T1000 (cell line): ENCODE data around the gene NRIP1.
"Not testable (repeated sequence)": the region's sequence is repeated elsewhere in the genome, so short reads cannot be mapped to it uniquely, and the experiment has no call there.

ENCODE experiments used
- DNase-seq: peaks from one replicate; lab custom pipeline; 2025; ENCODE audit warnings: mixed read lengths; lab: John Stamatoyannopoulos, UW

The NRIP1 gene

DNA sequence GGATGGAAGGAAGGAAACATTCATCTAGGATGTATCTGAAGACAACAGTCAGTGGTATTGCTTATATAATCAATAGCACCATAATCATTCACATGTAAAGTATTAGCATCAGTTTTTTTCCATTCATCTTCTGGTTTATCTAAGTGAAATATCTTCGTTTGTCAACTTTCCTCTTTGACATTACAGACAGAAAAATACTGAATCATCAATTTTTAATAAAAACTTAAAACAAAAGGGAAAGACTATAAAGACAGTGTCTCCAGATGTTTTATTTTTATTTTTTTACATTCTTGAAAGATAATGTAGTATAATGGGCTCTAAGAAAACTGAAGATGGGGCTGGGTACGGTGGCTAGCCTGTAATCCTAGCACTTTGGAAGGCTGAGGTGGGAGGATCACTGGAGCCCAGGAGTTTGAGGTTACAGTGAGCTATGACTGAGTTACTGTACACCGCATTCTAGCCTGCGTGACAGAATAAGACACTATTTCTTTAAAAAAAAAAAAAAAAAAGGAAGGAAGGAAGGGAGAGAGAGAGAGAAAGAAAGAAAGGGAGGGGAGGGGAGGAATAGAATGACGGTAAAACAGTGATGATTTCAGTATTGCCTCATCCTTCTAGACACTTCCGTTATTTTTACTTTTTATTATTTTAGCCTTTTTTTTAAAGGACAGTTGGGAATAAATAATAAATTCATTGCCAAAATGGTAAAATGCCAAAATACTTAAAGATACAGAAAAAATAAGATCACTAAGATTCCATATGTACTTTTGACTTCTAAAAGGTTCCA is 89.5 kb downstream of the NRIP1 start:
- no peak for DNase-seq

DNA sequence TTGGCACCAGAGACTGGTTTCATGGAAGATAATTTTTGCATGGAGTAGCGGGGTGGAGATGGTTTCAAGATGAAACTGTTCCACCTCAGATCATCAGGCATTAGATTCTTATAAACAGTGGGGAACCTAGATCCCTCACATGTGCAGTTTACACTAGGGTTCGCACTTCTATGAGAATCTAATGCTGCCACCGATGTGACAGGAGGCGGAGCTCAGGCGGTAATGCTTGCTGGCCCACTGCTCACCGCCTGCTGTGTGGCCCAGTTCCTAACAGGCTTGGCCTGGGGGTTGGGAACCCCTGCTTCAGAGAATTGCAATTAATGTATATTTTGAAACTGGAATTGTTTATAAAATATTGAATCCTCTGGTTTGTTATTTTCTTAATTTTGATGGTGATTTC is 92.1 kb downstream of the NRIP1 start:
- DNase-seq, result no peak

DNA sequence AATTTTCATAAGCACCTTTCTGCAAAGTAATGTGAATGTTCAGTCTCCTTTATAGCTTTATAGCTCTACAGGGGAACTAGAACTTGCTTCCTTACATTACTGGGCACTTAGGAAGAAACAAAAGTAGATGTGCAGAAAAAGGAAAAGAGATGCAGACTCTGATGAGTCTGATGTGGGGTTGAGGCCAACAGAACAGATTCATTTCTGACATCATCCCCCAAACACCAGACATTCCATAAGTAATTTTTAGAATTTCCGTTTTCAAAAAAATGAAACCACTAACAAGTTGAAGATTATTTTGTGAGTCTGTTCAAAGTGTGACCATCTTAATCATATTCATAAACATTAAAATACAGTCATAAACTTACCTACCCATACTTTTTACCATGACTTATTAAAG is 96.0 kb downstream of the NRIP1 start:
- DNase-seq, result no peak

DNA sequence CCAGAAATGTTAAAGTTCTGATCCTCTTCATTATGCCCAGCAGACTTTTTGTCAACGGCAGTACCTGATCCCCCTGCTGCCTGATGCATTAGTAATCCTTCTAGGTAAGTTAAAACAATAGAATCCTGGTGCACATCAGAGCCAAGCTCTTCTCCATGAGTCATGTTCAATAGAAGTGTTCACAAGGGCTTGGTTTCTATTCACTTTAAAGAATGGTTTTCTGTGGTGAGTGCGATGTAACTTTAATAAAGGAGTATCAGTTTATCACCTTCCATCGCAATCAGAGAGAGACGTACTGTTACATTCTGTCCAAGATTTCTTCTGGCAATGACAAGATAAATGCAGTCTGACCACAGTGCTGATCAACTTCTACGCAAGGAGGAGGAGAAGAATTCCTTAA is 96.8 kb downstream of the NRIP1 start:
- DNase-seq, result no peak

DNA sequence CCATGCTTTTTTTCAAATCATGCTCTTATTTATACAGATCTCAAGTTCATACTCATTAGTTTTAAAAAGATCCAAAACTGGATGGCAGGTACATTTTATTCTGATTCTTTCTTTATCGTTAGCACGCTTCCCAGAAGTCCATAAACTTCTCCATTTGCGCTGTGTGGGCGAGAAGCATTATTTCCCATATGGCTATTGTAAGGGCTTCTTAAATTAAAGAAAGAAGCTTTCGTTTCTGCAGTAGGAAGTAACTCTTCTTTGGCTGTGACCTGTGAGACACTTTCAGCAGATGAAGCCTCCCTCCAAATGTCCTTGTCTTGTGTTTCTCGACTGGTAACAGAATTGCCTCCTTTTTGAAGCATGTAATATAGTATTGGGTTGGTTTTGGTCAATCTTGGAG is 100.2 kb downstream of the NRIP1 start:
- DNase-seq, result no peak

DNA sequence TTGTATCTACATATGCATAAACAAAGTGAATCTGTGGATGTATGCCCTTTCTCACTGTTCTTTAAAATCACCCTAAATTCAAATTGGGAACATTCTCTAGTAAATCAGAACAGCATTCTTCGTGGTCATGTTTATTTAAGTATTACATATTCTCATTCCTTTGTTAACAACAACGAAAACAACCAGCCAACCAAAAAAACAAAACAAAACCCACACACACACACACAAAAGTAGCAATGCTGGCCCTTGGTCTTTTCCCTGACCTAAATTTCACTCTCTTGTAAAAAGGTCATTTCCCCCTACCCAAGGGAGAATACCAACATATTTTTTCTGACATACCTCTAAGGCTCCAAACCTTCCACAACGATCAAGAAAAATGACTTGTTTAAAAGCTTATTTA is 102.6 kb downstream of the NRIP1 start:
- no peak for DNase-seq

DNA sequence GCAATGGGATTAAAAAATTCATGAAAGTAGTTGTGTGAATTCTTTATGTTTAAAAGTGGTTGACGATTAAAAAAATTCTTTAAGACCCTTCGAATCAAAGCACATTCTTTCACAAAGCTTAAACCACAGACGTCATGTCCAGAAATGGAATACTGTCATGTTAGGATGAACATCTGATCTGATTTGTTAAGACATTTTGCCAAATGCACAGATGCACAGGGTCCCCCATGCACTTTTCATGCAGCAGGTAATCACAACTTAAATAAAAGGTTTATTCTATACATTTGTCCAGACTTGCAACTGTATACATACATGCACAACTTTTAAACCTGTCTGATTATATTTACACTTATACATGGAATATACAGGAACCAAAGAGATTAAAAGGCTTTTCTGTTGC is 103.3 kb downstream of the NRIP1 start:
- DNase-seq, result no peak

DNA sequence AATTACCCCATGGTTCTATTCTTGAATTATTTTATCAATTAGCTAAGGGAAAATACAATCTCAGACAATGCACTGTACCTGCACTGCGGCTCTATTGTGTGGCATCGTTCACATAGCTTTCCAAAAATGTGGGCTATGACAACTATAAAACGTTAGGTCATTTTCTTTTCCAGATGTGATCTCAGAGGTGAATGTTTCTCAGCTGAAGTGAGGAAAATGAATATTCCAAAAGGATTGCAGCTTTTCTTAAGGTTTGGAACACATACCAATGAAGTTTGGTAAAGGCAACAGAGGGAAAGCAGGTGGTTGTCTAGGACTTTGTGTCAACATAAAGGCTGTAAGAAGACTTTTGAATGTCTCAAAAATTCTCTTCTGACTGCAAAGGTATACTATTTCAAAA is 105.5 kb downstream of the NRIP1 start:
- no peak for DNase-seq

DNA sequence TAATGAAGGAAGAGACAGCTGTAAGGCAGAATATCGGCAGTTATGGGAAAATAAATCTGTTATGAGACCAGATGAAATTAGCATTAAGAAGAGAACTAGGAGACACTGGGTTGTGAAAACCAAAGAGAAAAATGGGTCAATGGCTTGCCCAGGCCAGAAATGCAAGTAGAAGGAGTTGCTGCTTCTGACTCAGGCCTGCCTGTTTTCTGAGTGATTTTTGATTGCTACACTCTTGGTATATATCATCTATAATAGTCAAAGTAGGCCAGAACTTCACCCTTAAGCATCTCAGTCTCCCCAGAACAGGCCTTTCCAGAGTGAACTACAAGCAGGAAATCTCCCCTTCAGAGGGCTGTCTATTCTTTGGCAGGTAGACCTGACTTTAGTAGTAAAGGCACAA is 107.0 kb downstream of the NRIP1 start:
- no peak for DNase-seq

DNA sequence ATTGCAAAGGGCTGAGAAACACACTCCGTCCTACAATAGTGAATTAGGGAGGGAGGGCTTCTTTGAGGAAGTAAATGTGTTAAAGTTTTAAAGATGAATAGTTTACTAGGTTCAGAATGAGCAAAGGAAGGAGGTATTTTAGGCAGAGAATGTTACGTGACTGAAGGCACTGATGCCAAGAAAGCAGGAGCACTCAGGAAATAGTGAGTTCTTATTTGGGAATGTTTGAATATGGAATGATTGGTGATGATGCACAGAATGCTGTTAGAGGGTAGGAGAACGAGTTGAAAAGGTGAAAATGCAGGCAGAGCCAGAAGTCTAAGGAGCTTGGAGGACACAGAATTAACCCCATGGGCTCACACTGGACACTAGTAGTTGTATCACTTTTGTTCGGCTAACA is 108.0 kb downstream of the NRIP1 start:
- DNase-seq, result no peak

DNA sequence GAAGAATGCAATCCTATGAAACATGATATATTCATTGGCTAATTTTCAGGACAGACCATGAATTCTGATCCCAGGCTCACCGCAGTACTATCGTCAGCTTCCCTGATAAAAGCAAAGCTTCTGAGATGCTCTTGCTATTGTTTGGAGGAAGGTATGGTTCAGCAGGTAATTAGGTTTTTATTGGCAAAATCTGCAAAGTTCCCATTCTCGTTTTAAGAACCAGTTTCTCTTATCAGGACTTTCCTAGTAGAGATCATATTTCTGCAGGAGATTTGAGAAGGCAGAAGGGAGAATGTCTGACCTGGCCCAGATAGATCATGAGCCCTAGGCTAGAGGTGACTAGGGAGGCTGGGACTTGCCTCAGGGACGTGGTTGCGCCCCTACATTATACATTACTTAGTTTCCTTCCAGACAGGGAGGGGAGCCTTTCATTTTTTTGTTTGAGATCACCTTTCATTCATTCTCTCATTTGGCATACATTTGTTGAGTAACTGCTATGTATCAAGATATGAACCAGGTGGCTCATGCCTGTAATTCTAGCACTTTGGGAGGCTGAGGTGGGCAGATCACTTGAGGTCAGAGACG is 108.8 kb downstream of the NRIP1 start:
- no peak for DNase-seq

DNA sequence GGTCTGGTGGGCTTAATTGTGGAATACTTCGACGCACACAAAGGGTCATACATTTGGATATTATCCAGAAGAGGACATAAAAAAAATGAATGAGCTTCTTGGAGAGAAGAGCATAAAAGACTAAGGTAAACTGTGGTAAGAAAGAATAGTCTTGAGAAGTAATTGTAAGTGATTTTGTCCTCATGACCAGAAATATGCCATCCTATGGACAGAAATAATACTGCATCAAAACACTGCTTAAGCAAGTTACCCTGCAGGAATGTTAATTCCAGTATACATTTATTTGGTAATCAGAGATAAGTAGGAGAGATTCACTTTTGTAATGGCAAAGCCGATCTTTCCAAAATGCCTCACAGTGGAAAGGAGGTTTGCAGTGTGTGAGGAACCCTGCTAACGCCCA is 111.9 kb downstream of the NRIP1 start:
- no peak for DNase-seq

DNA sequence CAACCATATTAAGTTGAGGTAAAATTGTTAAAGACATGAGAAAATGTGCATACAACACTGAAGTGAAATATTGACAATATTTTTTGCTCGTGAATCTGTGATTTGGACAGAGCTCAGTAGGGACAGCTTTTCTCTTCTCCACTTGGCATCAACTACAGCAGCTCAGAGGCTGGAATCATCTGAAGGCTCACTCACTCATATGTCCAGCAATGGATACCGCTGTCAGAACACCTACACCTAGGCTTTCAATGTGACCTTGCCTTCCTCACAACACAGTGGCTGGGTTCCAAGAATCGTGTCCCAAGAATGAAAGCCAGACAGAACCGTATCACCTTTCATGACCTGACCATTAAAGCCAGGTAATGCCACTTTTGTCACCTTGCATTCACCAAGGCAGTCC is 115.2 kb downstream of the NRIP1 start:
- DNase-seq, result no peak

DNA sequence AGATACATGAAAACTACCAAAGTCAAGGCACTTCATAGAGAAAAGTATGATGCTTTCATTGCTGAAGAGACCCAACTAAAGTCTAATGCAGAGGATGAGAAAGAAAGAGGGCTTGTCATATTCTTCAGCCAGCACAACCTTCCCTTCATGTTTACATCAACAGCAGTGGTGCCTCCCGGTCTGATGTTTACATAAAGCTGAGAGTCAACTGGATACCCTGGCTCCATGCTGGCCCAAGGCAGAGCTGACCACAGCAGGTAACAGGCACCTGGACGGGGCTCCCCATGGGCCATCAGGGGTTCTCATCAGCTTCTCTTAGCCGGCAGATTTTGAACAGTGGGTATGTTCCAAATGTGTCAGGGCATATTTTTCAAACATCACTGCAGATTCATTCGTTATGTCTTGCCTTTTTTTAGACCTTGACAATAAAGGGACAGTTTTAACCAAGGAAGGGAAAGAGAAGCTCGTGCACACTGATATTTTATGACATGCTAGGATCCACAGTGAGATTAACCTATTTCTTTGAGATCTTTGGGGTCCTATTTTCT is 117.1 kb downstream of the NRIP1 start:
- no peak for DNase-seq

DNA sequence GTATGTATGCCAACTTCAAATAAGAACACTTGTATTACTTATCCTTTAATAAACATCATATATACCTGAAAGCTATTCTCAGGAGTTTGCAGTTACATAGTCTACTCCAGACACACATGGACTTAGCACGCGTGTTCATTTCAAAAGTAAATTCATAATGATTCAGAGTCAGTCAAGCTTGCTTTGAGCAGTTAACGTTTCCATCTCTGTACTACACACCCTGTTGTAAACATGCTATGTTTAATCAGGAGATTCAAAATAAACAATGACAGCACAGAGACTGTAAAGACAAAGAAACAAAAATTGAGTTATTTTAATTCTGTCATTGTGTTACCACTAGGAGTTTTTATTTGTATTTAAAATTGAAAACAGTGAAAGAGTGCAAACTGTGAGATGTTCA is 119.6 kb downstream of the NRIP1 start:
- DNase-seq, result no peak

DNA sequence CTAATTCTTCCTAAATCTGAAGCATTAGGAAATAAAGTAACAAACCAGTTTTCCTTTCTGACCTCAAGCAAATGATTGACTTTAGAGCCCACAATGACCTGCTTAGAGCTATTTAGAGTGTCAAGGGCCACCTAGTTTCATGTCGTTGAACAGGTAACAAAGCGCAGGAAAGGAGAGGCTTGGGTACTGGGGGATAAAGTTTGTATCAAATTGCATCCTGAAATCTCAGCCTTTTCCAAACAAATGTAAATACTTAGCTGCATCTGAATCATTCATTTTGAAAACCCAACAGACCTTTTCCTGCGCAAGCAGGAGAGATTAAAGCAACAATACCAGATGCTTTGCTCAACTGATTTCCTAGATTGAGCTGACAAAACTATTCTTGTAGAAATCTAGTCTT is 121.2 kb downstream of the NRIP1 start:
- no peak for DNase-seq

DNA sequence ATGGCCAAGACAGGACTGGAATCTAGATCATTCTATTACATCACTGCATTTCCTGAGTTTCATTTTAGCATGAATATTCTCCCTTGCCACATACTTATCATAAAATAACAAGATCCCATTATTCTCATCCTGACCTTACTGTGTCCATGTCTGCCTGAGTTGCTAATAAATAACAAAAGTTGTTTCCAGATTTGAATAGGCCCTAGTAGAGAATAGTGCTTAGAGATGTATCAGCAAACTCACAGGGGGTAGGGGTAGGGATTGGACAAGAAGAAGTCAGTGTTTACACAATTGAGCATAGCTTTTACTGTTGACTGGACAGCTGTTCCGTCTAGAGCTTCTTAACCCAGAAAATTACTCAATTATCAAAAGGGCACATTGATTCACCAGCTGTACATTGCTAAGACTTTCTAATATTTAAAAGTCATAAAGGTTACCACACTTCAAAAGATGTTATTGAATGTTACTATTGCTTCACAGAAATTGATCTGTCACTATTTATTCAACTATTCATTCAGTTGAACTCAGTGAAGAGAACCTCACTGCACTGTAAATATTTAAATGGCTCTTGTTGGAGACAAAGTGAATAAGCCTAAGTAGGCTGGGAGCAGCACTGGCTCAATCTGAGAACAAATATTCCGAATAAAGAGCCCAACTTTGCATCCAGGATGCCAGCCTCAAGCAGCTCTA is 121.9 kb downstream of the NRIP1 start:
- no peak for DNase-seq

DNA sequence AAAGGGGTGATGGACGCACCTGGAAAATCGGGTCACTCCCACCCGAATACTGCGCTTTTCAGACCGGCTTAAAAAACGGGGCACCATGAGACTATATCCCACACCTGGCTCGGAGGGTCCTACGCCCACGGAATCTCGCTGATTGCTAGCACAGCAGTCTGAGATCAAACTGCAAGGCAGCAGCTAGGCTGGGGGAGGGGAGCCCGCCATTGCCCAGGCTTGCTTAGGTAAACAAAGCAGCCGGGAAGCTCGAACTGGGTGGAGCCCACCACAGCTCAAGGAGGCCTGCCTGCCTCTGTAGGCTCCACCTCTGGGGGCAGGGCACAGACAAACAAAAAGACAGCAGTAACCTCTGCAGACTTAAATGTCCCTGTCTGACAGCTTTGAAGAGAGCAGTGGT is 137.5 kb downstream of the NRIP1 start:
- not testable (repeated sequence) for DNase-seq

DNA sequence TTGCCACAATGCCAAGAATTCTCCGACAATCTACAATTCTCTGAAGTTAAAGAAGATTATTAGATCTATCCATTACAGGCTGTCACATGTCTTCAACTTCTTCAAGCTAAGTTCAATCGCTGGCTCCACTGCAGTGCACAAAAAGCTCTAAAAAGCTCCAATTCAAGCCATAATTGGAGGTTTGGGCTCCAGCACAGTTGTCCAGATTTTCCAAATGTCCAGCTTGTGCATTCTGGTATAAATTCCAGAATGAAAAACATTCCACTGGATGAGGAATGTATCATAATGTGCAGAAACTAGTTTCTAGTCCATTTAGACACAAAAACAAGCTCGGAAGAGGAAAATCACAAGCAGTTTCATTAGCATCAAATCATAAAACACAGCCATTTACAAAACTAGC is 138.6 kb downstream of the NRIP1 start:
- no peak for DNase-seq

DNA sequence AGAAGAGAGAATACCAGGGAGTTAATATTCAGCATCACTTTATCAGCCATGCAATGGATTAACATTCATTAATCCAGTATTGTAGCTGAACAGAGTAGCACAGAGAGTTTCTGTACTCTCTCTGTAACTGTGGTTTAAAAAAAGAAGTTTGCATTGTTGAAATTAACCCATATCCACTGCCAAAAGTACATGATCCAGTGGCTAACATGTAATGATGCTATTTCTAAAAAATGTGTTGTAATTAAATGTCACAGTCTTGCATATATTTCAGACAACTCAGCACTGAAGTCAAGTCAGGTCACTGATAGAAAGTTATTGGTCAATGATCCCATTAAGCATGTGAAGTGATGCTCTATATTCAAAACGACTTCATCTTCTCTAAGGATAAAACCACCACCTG is 141.3 kb downstream of the NRIP1 start:
- no peak for DNase-seq

DNA sequence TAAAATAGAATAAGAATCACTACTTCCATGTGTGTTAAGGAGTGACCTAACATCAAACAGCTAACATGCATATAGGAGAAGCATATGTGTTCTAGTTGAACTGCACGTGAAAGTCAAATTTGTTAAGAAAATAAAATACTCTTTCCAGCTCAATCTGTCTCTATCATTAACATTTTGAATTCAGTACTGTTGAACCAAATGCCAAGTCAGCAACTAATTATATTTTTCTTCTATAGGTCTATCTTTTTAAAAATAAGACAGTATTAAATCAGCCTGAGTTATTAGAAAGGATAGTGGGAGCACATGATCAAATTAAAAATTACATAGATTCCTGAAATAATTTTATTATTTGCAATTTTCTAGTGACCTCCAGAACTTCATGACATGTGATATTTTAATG is 141.8 kb downstream of the NRIP1 start:
- DNase-seq, result no peak

DNA sequence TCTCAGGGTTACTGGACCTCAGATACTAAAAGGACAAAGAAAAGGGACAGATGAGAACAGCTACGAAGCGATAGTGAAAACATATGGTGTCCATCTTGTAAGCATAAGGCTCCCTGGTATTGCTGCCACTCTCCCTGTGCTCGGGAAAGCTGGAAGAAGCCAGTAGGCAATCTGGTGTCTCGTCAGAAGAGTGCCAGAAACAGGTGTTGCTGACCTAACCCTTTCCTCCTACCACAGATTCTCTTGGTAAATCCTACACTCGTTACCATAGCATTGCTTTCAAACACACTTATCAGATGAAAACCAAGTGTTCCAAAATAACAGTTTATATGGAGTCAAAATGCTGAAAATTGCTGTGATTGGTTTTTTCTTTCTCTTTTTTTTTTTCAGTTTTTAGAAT is 146.3 kb downstream of the NRIP1 start:
- no peak for DNase-seq

DNA sequence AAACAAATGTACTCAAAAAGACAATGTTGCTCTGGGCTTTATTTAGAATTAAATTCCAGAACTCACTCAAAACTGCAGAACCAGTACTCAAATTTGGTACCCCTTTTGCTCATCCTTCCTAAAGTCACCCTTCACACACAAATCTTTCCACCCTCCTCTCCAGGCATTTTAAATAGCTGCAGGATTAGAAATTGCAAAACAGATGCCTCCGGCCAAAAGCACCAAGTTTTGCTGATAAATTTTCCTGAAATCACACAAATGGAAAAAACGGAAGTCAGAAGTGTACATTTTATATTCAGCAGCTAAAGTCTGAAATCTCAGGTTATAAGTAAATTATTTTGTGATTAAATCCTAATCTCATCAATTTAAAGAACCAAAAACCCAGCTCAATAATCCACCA is 147.0 kb downstream of the NRIP1 start:
- no peak for DNase-seq
